Measurements from ENCODE around the gene LMF1. TPM values are rescaled to one million over a fixed set of nuclear protein-coding genes. Genes with fewer than 3 reads are reported as not detected.

LMF1 gene
- total RNA-seq, 2 donors from 2014 or later = 16.4 to 21.8 TPM

GRCh38 chr16:878072-878784 is 92.6 kb downstream of the LMF1 start:
- no peak for DNase-seq (ENCODE audit: low spot score)
- intact Hi-C loops (cut with DNase I) = no loop called here

GRCh38 chr16:877242-878071 is 93.3 kb downstream of the LMF1 start:
- intact Hi-C loops (cut with DNase I) = no loop called here
- DNase-seq (ENCODE audit: low spot score) = no peak

- intact Hi-C loops (cut with DNase I) = no loop called here
- no peak for DNase-seq (ENCODE audit: low spot score)
These were observed 94.1 kb downstream of the LMF1 start for GRCh38 chr16:876523-877241.

GRCh38 chr16:876041-876335 is 94.8 kb downstream of the LMF1 start:
- intact Hi-C loops (cut with DNase I) = no loop called here
- DNase-seq (ENCODE audit: low spot score) = no peak

GRCh38 chr16:875182-876040 is 95.4 kb downstream of the LMF1 start:
- intact Hi-C loops (cut with DNase I) = no loop called here
- no peak for DNase-seq (ENCODE audit: low spot score)

GRCh38 chr16:874366-875181 is 96.2 kb downstream of the LMF1 start:
- DNase-seq (ENCODE audit: low spot score) = no peak
- intact Hi-C loops (cut with DNase I) = no loop called here

- no peak for DNase-seq (ENCODE audit: low spot score)
- intact Hi-C loops (cut with DNase I) = no loop called here
These were observed 96.9 kb downstream of the LMF1 start for GRCh38 chr16:873889-874288.

- intact Hi-C loops (cut with DNase I) = no loop called here
- no peak for DNase-seq (ENCODE audit: low spot score)
These were observed 97.5 kb downstream of the LMF1 start for GRCh38 chr16:873243-873661.

GRCh38 chr16:872436-873242 is 98.1 kb downstream of the LMF1 start:
- intact Hi-C loops (cut with DNase I) = no loop called here

GRCh38 chr16:871562-872345 is 99.0 kb downstream of the LMF1 start:
- DNase-seq (ENCODE audit: low spot score) = no peak
- intact Hi-C loops (cut with DNase I) = no loop called here

More at GRCh38 chr16:872436-873242, 98.1 kb downstream of the LMF1 start:
- no peak for DNase-seq (ENCODE audit: low spot score)

GRCh38 chr16:870856-871561 is 99.8 kb downstream of the LMF1 start:
- intact Hi-C loops (cut with DNase I) = no loop called here
- no peak for DNase-seq (ENCODE audit: low spot score)

GRCh38 chr16:869823-870641 is 100.8 kb downstream of the LMF1 start:
- intact Hi-C loops (cut with DNase I) = no loop called here
- DNase-seq (ENCODE audit: low spot score) = no peak

- intact Hi-C loops (cut with DNase I) = no loop called here
- no peak for DNase-seq (ENCODE audit: low spot score)
These were observed 101.7 kb downstream of the LMF1 start for GRCh38 chr16:868846-869822.

- DNase-seq (ENCODE audit: low spot score) = no peak
- intact Hi-C loops (cut with DNase I) = no loop called here
These were observed 102.4 kb downstream of the LMF1 start for GRCh38 chr16:868386-868755.
